Measurements from ENCODE around the gene PHLDB3. TPM values are rescaled to one million over a fixed set of nuclear protein-coding genes. Genes with fewer than 3 reads are reported as not detected.

PHLDB3 gene
- total RNA-seq, 1 donor from 2014 or later: 14.3 TPM

DNA sequence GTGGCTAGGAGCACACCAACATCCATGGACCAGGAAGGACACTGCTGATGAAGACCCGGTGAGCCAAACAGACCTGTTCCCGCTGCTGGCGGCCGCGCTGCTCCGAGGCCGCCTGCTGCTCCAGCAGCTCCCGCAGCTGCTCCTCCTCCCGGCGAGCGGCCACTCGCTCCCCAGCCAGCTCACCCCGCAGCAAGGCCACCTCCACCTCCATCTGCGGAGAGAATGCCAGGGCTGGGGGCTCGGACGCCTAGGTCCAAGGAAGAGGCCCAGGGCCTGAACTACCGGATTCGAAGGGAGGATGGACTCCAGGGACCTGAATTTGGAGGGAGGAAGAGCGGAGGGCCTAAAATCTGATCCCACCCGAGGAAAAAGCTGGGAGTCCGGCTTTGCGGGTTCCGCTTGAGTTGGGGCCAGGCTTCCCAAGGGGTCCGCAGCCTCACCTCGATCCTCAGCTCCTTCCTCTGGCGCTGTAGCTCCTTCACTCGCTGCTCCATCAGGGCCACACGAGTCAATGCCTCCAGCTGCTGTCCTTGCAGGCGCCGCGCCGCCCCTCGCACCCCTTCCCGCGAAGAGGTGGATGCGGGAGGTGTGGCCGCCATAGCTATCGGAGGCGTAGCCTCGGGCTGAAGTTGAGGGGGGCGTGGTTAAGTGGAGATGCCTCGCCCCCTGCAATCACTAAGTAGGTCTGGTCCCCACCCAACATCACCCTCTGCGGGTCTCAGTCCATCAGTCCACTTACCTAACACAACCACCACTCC, 2.7 kb downstream of the PHLDB3 start:
- Mint-ChIP-seq H3K9me3 (no peaks in the 10 kb centered on the region), H3K27ac (ENCODE audit: unreplicated experiment) (no peak overlapping the region), H3K4me1 (peaks cover 21% of the 10 kb centered on the region), H3K4me3 (no peak overlapping the region), H3K36me3 (ENCODE audit: low read depth) (no peaks in the 10 kb centered on the region), H3K27me3 (ENCODE audit: low read depth) (peaks cover 2% of the 10 kb centered on the region)
- DNase-seq (ENCODE audit: low read depth, low spot score): no peak
- TF ChIP-seq, protein P1, sequence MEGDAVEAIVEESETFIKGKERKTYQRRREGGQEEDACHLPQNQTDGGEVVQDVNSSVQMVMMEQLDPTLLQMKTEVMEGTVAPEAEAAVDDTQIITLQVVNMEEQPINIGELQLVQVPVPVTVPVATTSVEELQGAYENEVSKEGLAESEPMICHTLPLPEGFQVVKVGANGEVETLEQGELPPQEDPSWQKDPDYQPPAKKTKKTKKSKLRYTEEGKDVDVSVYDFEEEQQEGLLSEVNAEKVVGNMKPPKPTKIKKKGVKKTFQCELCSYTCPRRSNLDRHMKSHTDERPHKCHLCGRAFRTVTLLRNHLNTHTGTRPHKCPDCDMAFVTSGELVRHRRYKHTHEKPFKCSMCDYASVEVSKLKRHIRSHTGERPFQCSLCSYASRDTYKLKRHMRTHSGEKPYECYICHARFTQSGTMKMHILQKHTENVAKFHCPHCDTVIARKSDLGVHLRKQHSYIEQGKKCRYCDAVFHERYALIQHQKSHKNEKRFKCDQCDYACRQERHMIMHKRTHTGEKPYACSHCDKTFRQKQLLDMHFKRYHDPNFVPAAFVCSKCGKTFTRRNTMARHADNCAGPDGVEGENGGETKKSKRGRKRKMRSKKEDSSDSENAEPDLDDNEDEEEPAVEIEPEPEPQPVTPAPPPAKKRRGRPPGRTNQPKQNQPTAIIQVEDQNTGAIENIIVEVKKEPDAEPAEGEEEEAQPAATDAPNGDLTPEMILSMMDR (conservative IDR thresholded peaks at IDR 0.05): no peak

- no peak overlapping the region for H3K4me3 Mint-ChIP-seq
- peak overlapping the region; percentile 31 for H3K27ac Mint-ChIP-seq (ENCODE audit: unreplicated experiment)
- H3K4me1 Mint-ChIP-seq: peaks cover 13% of the 10 kb centered on the region
- H3K27me3 Mint-ChIP-seq (ENCODE audit: low read depth): peaks cover 2% of the 10 kb centered on the region
- TF ChIP-seq, protein P1 (conservative IDR thresholded peaks at IDR 0.05): no peak
- DNase-seq (ENCODE audit: low read depth, low spot score): no peak
- no peaks in the 10 kb centered on the region for H3K9me3 Mint-ChIP-seq
- H3K36me3 Mint-ChIP-seq (ENCODE audit: low read depth): no peaks in the 10 kb centered on the region
These were observed 5.5 kb downstream of the PHLDB3 start for GRCh38 chr19:43499042-43499441.

GRCh38 chr19:43498233-43498842, 6.2 kb downstream of the PHLDB3 start:
- H3K27ac Mint-ChIP-seq (ENCODE audit: unreplicated experiment): peak overlapping the region; percentile 16
- no peaks in the 10 kb centered on the region for H3K27me3 Mint-ChIP-seq (ENCODE audit: low read depth)
- H3K9me3 Mint-ChIP-seq: no peaks in the 10 kb centered on the region
- no peak for DNase-seq (ENCODE audit: low read depth, low spot score)
- H3K4me3 Mint-ChIP-seq: no peak overlapping the region
- H3K36me3 Mint-ChIP-seq (ENCODE audit: low read depth): no peaks in the 10 kb centered on the region
- TF ChIP-seq, protein P1 (conservative IDR thresholded peaks at IDR 0.05): no peak
- peaks cover 7% of the 10 kb centered on the region for H3K4me1 Mint-ChIP-seq

DNA sequence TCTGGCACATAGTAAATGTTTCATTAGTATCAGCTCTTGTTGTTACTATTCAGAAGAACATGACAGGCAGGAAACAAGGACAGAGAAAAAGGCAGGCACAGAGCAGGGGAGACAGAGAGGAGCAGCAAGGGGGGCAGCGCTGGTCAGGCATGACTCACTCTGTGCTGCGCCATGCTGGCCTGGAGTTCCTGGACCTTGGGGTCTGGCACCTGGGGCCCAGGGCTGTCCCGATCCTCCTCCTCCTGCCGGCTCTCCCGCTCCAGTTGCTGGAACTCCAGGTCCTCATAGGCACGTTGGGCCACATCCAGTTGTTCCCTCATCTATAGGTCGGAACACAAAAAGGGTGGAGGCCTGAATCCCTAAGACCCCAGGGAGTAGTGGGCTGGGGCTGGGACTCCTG, 7.6 kb downstream of the PHLDB3 start:
- no peak overlapping the region for H3K27ac Mint-ChIP-seq (ENCODE audit: unreplicated experiment)
- no peaks in the 10 kb centered on the region for H3K4me1 Mint-ChIP-seq
- no peaks in the 10 kb centered on the region for H3K36me3 Mint-ChIP-seq (ENCODE audit: low read depth)
- H3K9me3 Mint-ChIP-seq: no peaks in the 10 kb centered on the region
- no peak for DNase-seq (ENCODE audit: low read depth, low spot score)
- H3K27me3 Mint-ChIP-seq (ENCODE audit: low read depth): no peaks in the 10 kb centered on the region
- H3K4me3 Mint-ChIP-seq: no peak overlapping the region
- TF ChIP-seq, protein P1 (conservative IDR thresholded peaks at IDR 0.05): no peak

GRCh38 chr19:43495082-43495481, 9.5 kb downstream of the PHLDB3 start:
- H3K4me1 Mint-ChIP-seq: no peaks in the 10 kb centered on the region
- TF ChIP-seq, protein P1 (conservative IDR thresholded peaks at IDR 0.05): no peak

More at GRCh38 chr19:43495082-43495481, 9.5 kb downstream of the PHLDB3 start:
- Mint-ChIP-seq H3K36me3 (ENCODE audit: low read depth) (no peaks in the 10 kb centered on the region), H3K4me3 (no peak overlapping the region), H3K27ac (ENCODE audit: unreplicated experiment) (no peak overlapping the region), H3K9me3 (no peaks in the 10 kb centered on the region), H3K27me3 (ENCODE audit: low read depth) (no peaks in the 10 kb centered on the region)
- DNase-seq (ENCODE audit: low read depth, low spot score): no peak

Data from neural crest cell (in vitro differentiated cells).